ENCODE results near the gene LRP1. TPM values are rescaled to one million over a fixed set of nuclear protein-coding genes. Genes with fewer than 3 reads are reported as not detected.

LRP1 gene
- total RNA-seq, 1 donor from 2014 or later: 118 TPM

- Histone ChIP-seq H3K4me3 (ENCODE audit: low read length in 3 of 3) (peak within 1 kb of the TSS; percentile 83 to 88 (median 87)), H3K9ac (ENCODE audit: low read depth in 1 of 3, low read length in 3 of 3) (peak within 1 kb of the TSS; percentile 75 to 91 (median 87)), H3K36me3 (ENCODE audit: control insufficient read depth in 3 of 3, insufficient read depth in 3 of 3, low read length in 3 of 3) (peaks cover 12 to 21% (median 18%) of the 10 kb centered on the region in 3 donors), H3K27me3 (ENCODE audit: control insufficient read depth in 3 of 3, insufficient read depth in 3 of 3, low read length in 3 of 3) (no peaks in the 10 kb centered on the region), H3K9me3 (ENCODE audit: control insufficient read depth in 3 of 3, low read length in 3 of 3) (no peaks in the 10 kb centered on the region), H3K4me1 (ENCODE audit: control insufficient read depth in 3 of 3, insufficient read depth in 3 of 3, low read length in 3 of 3) (peaks cover 37 to 50% (median 44%) of the 10 kb centered on the region in 3 donors), H3K27ac (ENCODE audit: low read depth, low read length) (peak within 1 kb of the TSS; percentile 97)
Observed at GRCh38 chr12:57088354-57089270, 39.7 kb upstream of the LRP1 start, which contains the start of gene NAB2. NAB2 (plus strand) TSS chr12:57089114; CDS start chr12:57089272, 158 bp downstream.

GRCh38 chr12:57089271-57090245, 38.7 kb upstream of the LRP1 start:
- Histone ChIP-seq H3K4me3 (ENCODE audit: low read length in 3 of 3) (peak overlapping the region; percentile 64 to 88 (median 87)), H3K27me3 (ENCODE audit: control insufficient read depth in 3 of 3, insufficient read depth in 3 of 3, low read length in 3 of 3) (no peaks in the 10 kb centered on the region), H3K4me1 (ENCODE audit: control insufficient read depth in 3 of 3, insufficient read depth in 3 of 3, low read length in 3 of 3) (peaks cover 41 to 56% (median 51%) of the 10 kb centered on the region in 3 donors), H3K36me3 (ENCODE audit: control insufficient read depth in 3 of 3, insufficient read depth in 3 of 3, low read length in 3 of 3) (peaks cover 14 to 21% (median 19%) of the 10 kb centered on the region in 3 donors), H3K9ac (ENCODE audit: low read depth in 1 of 3, low read length in 3 of 3) (peak overlapping the region; percentile 75 to 84 (median 80)), H3K27ac (ENCODE audit: low read depth, low read length) (peak overlapping the region; percentile 70), H3K9me3 (ENCODE audit: control insufficient read depth in 3 of 3, low read length in 3 of 3) (no peaks in the 10 kb centered on the region)

GRCh38 chr12:57090490-57090889, 37.8 kb upstream of the LRP1 start:
- no peaks in the 10 kb centered on the region for H3K9me3 ChIP-seq (ENCODE audit: control insufficient read depth in 3 of 3, low read length in 3 of 3)
- no peak overlapping the region for H3K27ac ChIP-seq (ENCODE audit: low read depth, low read length)
- peaks cover 41 to 56% (median 51%) of the 10 kb centered on the region in 3 donors for H3K4me1 ChIP-seq (ENCODE audit: control insufficient read depth in 3 of 3, insufficient read depth in 3 of 3, low read length in 3 of 3)
- H3K9ac ChIP-seq (ENCODE audit: low read depth in 1 of 3, low read length in 3 of 3): peak overlapping the region; percentile 2 to 69 (median 38)
- no peaks in the 10 kb centered on the region for H3K27me3 ChIP-seq (ENCODE audit: control insufficient read depth in 3 of 3, insufficient read depth in 3 of 3, low read length in 3 of 3)
- peaks cover 17 to 30% (median 27%) of the 10 kb centered on the region in 3 donors for H3K36me3 ChIP-seq (ENCODE audit: control insufficient read depth in 3 of 3, insufficient read depth in 3 of 3, low read length in 3 of 3)
- H3K4me3 ChIP-seq (ENCODE audit: low read length in 3 of 3): peak overlapping the region; percentile 49 to 60 (median 54)

GRCh38 chr12:57090924-57091637, 37.2 kb upstream of the LRP1 start:
- peaks cover 38 to 51% (median 47%) of the 10 kb centered on the region in 3 donors for H3K4me1 ChIP-seq (ENCODE audit: control insufficient read depth in 3 of 3, insufficient read depth in 3 of 3, low read length in 3 of 3)
- peak overlapping the region; percentile 49 to 60 (median 54) for H3K4me3 ChIP-seq (ENCODE audit: low read length in 3 of 3)
- no peaks in the 10 kb centered on the region for H3K27me3 ChIP-seq (ENCODE audit: control insufficient read depth in 3 of 3, insufficient read depth in 3 of 3, low read length in 3 of 3)
- H3K9ac ChIP-seq (ENCODE audit: low read depth in 1 of 3, low read length in 3 of 3): peak overlapping the region; percentile 30 to 69 (median 38)
- peaks cover 20 to 36% (median 33%) of the 10 kb centered on the region in 3 donors for H3K36me3 ChIP-seq (ENCODE audit: control insufficient read depth in 3 of 3, insufficient read depth in 3 of 3, low read length in 3 of 3)
- H3K27ac ChIP-seq (ENCODE audit: low read depth, low read length): no peak overlapping the region
- no peaks in the 10 kb centered on the region for H3K9me3 ChIP-seq (ENCODE audit: control insufficient read depth in 3 of 3, low read length in 3 of 3)

GRCh38 chr12:57091638-57092528, 36.4 kb upstream of the LRP1 start:
- Histone ChIP-seq H3K36me3 (ENCODE audit: control insufficient read depth in 3 of 3, insufficient read depth in 3 of 3, low read length in 3 of 3) (peaks cover 20 to 42% (median 35%) of the 10 kb centered on the region in 3 donors), H3K27me3 (ENCODE audit: control insufficient read depth in 3 of 3, insufficient read depth in 3 of 3, low read length in 3 of 3) (no peaks in the 10 kb centered on the region), H3K4me1 (ENCODE audit: control insufficient read depth in 3 of 3, insufficient read depth in 3 of 3, low read length in 3 of 3) (peaks cover 35 to 49% (median 44%) of the 10 kb centered on the region in 3 donors), H3K9ac (ENCODE audit: low read depth in 1 of 3, low read length in 3 of 3) (peak overlapping the region in 1 of 3 donors; percentile 45), H3K27ac (ENCODE audit: low read depth, low read length) (no peak overlapping the region), H3K9me3 (ENCODE audit: control insufficient read depth in 3 of 3, low read length in 3 of 3) (no peaks in the 10 kb centered on the region), H3K4me3 (ENCODE audit: low read length in 3 of 3) (no peak overlapping the region)

- H3K9me3 ChIP-seq (ENCODE audit: control insufficient read depth in 3 of 3, low read length in 3 of 3): no peaks in the 10 kb centered on the region
- no peak overlapping the region for H3K27ac ChIP-seq (ENCODE audit: low read depth, low read length)
- peak overlapping the region in 1 of 3 donors; percentile 45 for H3K9ac ChIP-seq (ENCODE audit: low read depth in 1 of 3, low read length in 3 of 3)
- H3K4me1 ChIP-seq (ENCODE audit: control insufficient read depth in 3 of 3, insufficient read depth in 3 of 3, low read length in 3 of 3): peaks cover 35 to 49% (median 43%) of the 10 kb centered on the region in 3 donors
- H3K36me3 ChIP-seq (ENCODE audit: control insufficient read depth in 3 of 3, insufficient read depth in 3 of 3, low read length in 3 of 3): peaks cover 20 to 45% (median 38%) of the 10 kb centered on the region in 3 donors
- no peaks in the 10 kb centered on the region for H3K27me3 ChIP-seq (ENCODE audit: control insufficient read depth in 3 of 3, insufficient read depth in 3 of 3, low read length in 3 of 3)
- H3K4me3 ChIP-seq (ENCODE audit: low read length in 3 of 3): no peak overlapping the region
Observed at GRCh38 chr12:57092529-57092862, 35.8 kb upstream of the LRP1 start.

GRCh38 chr12:57092876-57093414, 35.3 kb upstream of the LRP1 start:
- Histone ChIP-seq H3K4me1 (ENCODE audit: control insufficient read depth in 3 of 3, insufficient read depth in 3 of 3, low read length in 3 of 3) (peaks cover 32 to 47% (median 40%) of the 10 kb centered on the region in 3 donors), H3K36me3 (ENCODE audit: control insufficient read depth in 3 of 3, insufficient read depth in 3 of 3, low read length in 3 of 3) (peaks cover 20 to 45% (median 38%) of the 10 kb centered on the region in 3 donors), H3K27ac (ENCODE audit: low read depth, low read length) (no peak overlapping the region)

GRCh38 chr12:57093415-57094207, 34.7 kb upstream of the LRP1 start:
- peak overlapping the region in 1 of 3 donors; percentile 13 for H3K4me3 ChIP-seq (ENCODE audit: low read length in 3 of 3)
- peaks cover 20 to 49% (median 39%) of the 10 kb centered on the region in 3 donors for H3K36me3 ChIP-seq (ENCODE audit: control insufficient read depth in 3 of 3, insufficient read depth in 3 of 3, low read length in 3 of 3)
- no peaks in the 10 kb centered on the region for H3K9me3 ChIP-seq (ENCODE audit: control insufficient read depth in 3 of 3, low read length in 3 of 3)
- peak overlapping the region in 1 of 3 donors; percentile 54 for H3K9ac ChIP-seq (ENCODE audit: low read depth in 1 of 3, low read length in 3 of 3)
- peak overlapping the region; percentile 52 for H3K27ac ChIP-seq (ENCODE audit: low read depth, low read length)
- H3K4me1 ChIP-seq (ENCODE audit: control insufficient read depth in 3 of 3, insufficient read depth in 3 of 3, low read length in 3 of 3): peaks cover 28 to 42% (median 35%) of the 10 kb centered on the region in 3 donors
- H3K27me3 ChIP-seq (ENCODE audit: control insufficient read depth in 3 of 3, insufficient read depth in 3 of 3, low read length in 3 of 3): no peaks in the 10 kb centered on the region

More at GRCh38 chr12:57092876-57093414, 35.3 kb upstream of the LRP1 start:
- Histone ChIP-seq H3K9ac (ENCODE audit: low read depth in 1 of 3, low read length in 3 of 3) (peak overlapping the region in 1 of 3 donors; percentile 45), H3K4me3 (ENCODE audit: low read length in 3 of 3) (no peak overlapping the region), H3K27me3 (ENCODE audit: control insufficient read depth in 3 of 3, insufficient read depth in 3 of 3, low read length in 3 of 3) (no peaks in the 10 kb centered on the region), H3K9me3 (ENCODE audit: control insufficient read depth in 3 of 3, low read length in 3 of 3) (no peaks in the 10 kb centered on the region)

All from skeletal muscle tissue (tissue), 4 donors.